Gastrocnemius medialis (tissue), 4 donors: ENCODE measurements around the gene HIRIP3.

Source experiments
- CTCF ChIP-seq, 5 experiments: fragments of 450-650 bp in 3 of 5; fragments of 200-600 bp in 2 of 5; sonication (generic) in 2 of 5; IDR thresholded peaks in 4 of 5; conservative IDR thresholded peaks in 1 of 5; 1 replicate in 4 of 5; 2 replicates in 1 of 5; pipeline ENCODE4 v1.5.1; 2016 to 2019; ENCODE audit warnings: antibody characterized with exemption in 5 of 5, mild to moderate bottlenecking in 3 of 5, moderate library complexity in 3 of 5
- POLR2A ChIP-seq, 2 donors: fragments of 450-650 bp; IDR thresholded peaks; one replicate each; pipeline ENCODE4 v1.6.1; 2017; ENCODE audit warnings: antibody characterized with exemption in 2 of 2, mild to moderate bottlenecking in 2 of 2, moderate library complexity in 2 of 2

- TF ChIP-seq CTCF (IDR thresholded peaks at IDR 0.05 in 4 of 5, conservative IDR thresholded peaks at IDR 0.05 in 1 of 5) (no peak), POLR2A (IDR thresholded peaks at IDR 0.05) (no peak)
Observed at GRCh38 chr16:29989111-29989858, 6.1 kb downstream of the HIRIP3 start.
